Measurements from ENCODE around the gene ERN1.

DNA sequence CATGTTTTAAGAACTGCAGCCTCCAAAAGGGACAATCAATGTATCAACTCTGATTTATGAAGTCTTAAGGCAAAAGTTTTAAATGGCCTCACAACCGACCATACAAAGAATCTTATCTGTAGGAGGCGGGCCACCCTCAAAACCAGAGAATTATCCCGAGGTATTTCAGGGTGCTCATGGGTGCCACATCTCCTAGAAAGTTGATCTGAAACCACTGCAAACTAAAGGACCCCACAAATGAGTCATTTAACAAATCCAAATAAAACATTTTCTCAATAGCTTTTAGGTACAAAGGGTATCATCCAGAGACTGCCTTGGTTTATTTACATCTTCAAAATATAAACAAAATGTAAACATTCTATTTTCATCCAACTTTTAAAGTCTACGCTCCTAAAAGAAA lies 6.8 kb downstream of the ERN1 start:
- TF ChIP-seq, protein P1, sequence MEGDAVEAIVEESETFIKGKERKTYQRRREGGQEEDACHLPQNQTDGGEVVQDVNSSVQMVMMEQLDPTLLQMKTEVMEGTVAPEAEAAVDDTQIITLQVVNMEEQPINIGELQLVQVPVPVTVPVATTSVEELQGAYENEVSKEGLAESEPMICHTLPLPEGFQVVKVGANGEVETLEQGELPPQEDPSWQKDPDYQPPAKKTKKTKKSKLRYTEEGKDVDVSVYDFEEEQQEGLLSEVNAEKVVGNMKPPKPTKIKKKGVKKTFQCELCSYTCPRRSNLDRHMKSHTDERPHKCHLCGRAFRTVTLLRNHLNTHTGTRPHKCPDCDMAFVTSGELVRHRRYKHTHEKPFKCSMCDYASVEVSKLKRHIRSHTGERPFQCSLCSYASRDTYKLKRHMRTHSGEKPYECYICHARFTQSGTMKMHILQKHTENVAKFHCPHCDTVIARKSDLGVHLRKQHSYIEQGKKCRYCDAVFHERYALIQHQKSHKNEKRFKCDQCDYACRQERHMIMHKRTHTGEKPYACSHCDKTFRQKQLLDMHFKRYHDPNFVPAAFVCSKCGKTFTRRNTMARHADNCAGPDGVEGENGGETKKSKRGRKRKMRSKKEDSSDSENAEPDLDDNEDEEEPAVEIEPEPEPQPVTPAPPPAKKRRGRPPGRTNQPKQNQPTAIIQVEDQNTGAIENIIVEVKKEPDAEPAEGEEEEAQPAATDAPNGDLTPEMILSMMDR (IDR thresholded peaks at IDR 0.05) = no peak
- no peak for TF ChIP-seq POLR2A (IDR thresholded peaks at IDR 0.05)
